Ishikawa (cell line): ENCODE results near the gene MFSD6L.

Experiments
- CEBPB ChIP-seq: IDR thresholded peaks from 2 replicates; pipeline ENCODE4 v1.6.1; 2012
- CREB1 ChIP-seq: IDR thresholded peaks from 2 replicates; pipeline ENCODE4 v1.6.1; 2012; ENCODE audit warnings: low read depth
- EGR1 ChIP-seq: IDR thresholded peaks from 2 replicates; pipeline ENCODE4 v1.6.1; 2012
- EP300 ChIP-seq: IDR thresholded peaks from 2 replicates; pipeline ENCODE4 v1.6.1; 2012; ENCODE audit warnings: borderline replicate concordance
- FOXM1 ChIP-seq: IDR thresholded peaks from 2 replicates; pipeline ENCODE4 v1.6.1; 2012; ENCODE audit warnings: low read depth, borderline replicate concordance
- MAX ChIP-seq: IDR thresholded peaks from 2 replicates; pipeline ENCODE4 v1.6.1; 2012
- NFIC ChIP-seq: IDR thresholded peaks from 2 replicates; pipeline ENCODE4 v1.6.1; 2012
- RAD21 ChIP-seq: IDR thresholded peaks from 2 replicates; pipeline ENCODE4 v1.6.1; 2012; ENCODE audit warnings: low read depth
- TAF1 ChIP-seq: IDR thresholded peaks from 2 replicates; pipeline ENCODE4 v1.6.1; 2012; ENCODE audit warnings: low read depth, mild to moderate bottlenecking
- TCF12 ChIP-seq: IDR thresholded peaks from 2 replicates; pipeline ENCODE4 v1.6.1; 2012; ENCODE audit warnings: low read depth
- TEAD4 ChIP-seq: IDR thresholded peaks from 2 replicates; pipeline ENCODE4 v1.6.1; 2012
- YY1 ChIP-seq: IDR thresholded peaks from 2 replicates; pipeline ENCODE4 v1.6.1; 2012; ENCODE audit warnings: low read depth
- ZBTB7A ChIP-seq: IDR thresholded peaks from 2 replicates; pipeline ENCODE4 v1.6.1; 2012; ENCODE audit warnings: low read depth
- TF ChIP-seq, protein P1 (sequence below): IDR thresholded peaks from 2 replicates; pipeline ENCODE4 v1.6.1; 2012; ENCODE audit warnings: low read depth, mild to moderate bottlenecking
- TF ChIP-seq, protein P2 (sequence below): IDR thresholded peaks from 2 replicates; pipeline ENCODE4 v1.6.1; 2012

The MFSD6L gene

DNA sequence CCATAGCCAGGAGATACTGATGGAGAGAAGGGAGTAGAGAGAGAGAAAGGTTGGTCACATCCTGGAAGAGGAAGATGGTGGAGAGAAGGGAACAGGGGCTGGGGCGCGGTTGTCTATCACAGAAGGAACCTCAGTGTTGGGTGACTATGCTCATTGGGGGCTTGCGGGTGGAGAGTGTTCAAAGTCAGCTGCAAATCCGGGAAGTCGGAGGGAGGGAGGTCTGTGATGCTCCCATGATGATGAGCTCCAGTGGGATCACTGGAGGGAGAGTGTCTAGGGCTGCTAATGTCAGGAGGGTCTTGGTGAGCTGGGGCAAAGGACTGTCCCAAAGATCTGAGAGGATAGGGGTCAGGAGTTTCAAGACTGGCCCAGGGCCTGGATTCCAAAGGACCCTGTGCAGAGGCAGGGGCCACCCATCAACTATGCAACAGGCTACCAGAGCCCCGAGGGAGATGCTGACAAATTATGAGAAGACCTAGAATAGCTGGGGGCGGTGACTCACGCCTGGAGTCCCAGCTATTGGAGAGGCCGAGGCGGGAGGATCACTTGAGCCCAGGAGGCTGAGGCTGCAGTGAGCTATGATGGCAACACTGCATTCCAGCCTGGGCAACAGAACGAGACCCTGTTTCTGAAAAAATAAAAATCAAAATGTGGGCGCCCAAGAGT, 43.4 kb downstream of the MFSD6L start:
- TF ChIP-seq, protein P1, sequence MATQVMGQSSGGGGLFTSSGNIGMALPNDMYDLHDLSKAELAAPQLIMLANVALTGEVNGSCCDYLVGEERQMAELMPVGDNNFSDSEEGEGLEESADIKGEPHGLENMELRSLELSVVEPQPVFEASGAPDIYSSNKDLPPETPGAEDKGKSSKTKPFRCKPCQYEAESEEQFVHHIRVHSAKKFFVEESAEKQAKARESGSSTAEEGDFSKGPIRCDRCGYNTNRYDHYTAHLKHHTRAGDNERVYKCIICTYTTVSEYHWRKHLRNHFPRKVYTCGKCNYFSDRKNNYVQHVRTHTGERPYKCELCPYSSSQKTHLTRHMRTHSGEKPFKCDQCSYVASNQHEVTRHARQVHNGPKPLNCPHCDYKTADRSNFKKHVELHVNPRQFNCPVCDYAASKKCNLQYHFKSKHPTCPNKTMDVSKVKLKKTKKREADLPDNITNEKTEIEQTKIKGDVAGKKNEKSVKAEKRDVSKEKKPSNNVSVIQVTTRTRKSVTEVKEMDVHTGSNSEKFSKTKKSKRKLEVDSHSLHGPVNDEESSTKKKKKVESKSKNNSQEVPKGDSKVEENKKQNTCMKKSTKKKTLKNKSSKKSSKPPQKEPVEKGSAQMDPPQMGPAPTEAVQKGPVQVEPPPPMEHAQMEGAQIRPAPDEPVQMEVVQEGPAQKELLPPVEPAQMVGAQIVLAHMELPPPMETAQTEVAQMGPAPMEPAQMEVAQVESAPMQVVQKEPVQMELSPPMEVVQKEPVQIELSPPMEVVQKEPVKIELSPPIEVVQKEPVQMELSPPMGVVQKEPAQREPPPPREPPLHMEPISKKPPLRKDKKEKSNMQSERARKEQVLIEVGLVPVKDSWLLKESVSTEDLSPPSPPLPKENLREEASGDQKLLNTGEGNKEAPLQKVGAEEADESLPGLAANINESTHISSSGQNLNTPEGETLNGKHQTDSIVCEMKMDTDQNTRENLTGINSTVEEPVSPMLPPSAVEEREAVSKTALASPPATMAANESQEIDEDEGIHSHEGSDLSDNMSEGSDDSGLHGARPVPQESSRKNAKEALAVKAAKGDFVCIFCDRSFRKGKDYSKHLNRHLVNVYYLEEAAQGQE = no peak
- TF ChIP-seq TAF1 (no peak), CREB1 (no peak), MAX (no peak), CEBPB (no peak), ZBTB7A (no peak), EGR1 (no peak), EP300 (no peak), TCF12 (no peak)
- TF ChIP-seq, protein P2, sequence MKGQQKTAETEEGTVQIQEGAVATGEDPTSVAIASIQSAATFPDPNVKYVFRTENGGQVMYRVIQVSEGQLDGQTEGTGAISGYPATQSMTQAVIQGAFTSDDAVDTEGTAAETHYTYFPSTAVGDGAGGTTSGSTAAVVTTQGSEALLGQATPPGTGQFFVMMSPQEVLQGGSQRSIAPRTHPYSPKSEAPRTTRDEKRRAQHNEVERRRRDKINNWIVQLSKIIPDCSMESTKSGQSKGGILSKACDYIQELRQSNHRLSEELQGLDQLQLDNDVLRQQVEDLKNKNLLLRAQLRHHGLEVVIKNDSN = no peak

DNA sequence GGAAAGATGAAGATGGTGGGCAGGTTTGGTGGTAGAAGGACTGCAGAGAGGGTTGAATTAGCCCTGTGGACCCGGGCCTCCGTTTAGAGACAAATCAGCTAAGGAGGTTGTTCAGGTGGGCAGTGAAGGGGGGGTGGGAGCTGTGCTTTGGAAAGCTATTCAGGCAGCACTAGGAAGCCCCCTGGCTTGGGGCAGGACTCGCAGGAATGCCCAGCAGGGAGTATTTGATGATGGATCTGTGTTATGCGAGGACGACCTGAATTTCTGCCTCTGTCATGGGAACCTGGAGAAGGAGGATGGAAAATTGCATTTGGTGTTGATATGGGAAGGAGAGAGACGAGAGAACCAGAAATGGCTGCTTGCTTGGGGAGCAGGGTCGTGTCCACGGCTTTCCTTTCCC, 44.3 kb downstream of the MFSD6L start:
- no peak for TF ChIP-seq EP300
- TF ChIP-seq TAF1 = no peak
- TF ChIP-seq YY1 = no peak
- TF ChIP-seq TEAD4 = no peak
- TF ChIP-seq CREB1 = no peak
- TF ChIP-seq, protein P1 = no peak

GRCh38 chr17:8753976-8754440, 45.2 kb downstream of the MFSD6L start:
- no peak for TF ChIP-seq EP300
- TF ChIP-seq, protein P1 = no peak
- no peak for TF ChIP-seq ZBTB7A
- peak; percentile 41 for TF ChIP-seq RAD21
- no peak for TF ChIP-seq FOXM1
- no peak for TF ChIP-seq NFIC

DNA sequence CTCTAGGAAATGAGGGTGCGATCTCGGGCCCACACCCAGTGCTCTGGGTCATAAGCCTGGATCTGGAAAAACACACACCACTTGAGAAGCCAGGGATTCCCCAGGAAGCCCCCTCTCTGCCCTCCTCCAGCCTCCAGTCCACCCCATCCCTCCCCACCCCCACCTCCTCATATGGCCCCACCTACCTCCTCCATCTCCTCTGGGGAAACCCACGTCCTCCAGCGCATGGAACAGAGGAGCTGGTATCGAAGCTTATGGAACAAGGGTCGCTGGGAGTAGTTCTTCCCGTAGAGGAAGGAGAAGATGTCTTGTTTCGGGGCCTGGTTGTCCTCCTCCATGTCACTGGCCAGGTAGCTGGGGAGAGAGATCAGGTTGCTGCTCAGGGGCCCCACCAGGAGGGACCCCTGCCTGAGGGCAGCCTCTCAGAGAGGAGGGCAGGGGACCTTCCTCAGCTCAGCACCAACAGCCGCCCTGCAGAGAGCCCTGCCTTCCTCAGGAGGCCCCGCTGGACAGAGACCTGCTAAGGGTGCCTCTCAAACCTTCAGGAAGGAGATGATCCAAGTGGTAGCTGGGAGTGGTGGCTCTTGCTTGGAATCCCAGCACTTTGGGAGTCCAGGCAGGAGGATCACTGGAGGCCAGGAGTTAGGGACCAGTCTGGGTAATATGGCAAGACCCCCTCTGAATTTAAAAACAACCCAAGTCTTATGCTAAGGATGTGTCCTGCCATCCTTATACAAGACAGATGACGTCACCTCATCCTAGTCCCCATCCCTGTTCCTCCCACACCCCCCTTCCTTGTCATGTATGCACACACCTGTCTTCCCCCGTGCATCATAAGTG, 45.8 kb downstream of the MFSD6L start:
- TF ChIP-seq TAF1 (no peak), CREB1 (no peak), ZBTB7A (no peak), RAD21 (no peak), EP300 (no peak), CEBPB (no peak), TEAD4 (no peak), FOXM1 (no peak), TCF12 (no peak), NFIC (no peak), EGR1 (no peak), MAX (no peak)
- TF ChIP-seq, protein P2 = no peak
- TF ChIP-seq, protein P1 = no peak
